HEK293 (cell line): ENCODE results near the gene SLC38A9.

Source experiments
- CTCF ChIA-PET: fragments of 350-600 bp; formaldehyde crosslinking; extraction: SDS; loops from one replicate; lab custom pipeline; 2021; ENCODE audit warnings: antibody characterized with exemption; lab: Yijun Ruan, JAX
- POLR2A ChIA-PET: fragments of 300-600 bp; formaldehyde crosslinking; extraction: SDS; loops from one replicate; lab custom pipeline; 2020; ENCODE audit warnings: antibody characterized with exemption, inconsistent platforms; lab: Yijun Ruan, JAX
- H3K27ac ChIP-seq: fragments of 200-500 bp; sonication (Bioruptor generic); 2 replicates; pipeline ENCODE4 v1.5.1; 2014; ENCODE audit warnings: low read depth, low read length, control low read depth, inconsistent platforms; ENCODE audit errors: extremely low read depth
- H3K36me3 ChIP-seq, 2 experiments: fragments of 200-500 bp in 1 of 2; sonication (Bioruptor generic) in 1 of 2; 1 replicate in 1 of 2; 2 replicates in 1 of 2; pipeline ENCODE4 v1.5.1; 2014 to 2017; ENCODE audit warnings: inconsistent platforms in 2 of 2, low read length in 2 of 2; ENCODE audit not compliant: control insufficient read depth in 2 of 2, insufficient read depth in 1 of 2
- H3K4me1 ChIP-seq: fragments of 200-500 bp; sonication (Bioruptor generic); 2 replicates; pipeline ENCODE4 v1.5.1; 2014; ENCODE audit warnings: mild to moderate bottlenecking, low read length, inconsistent platforms; ENCODE audit not compliant: control insufficient read depth, insufficient read depth
- H3K4me3 ChIP-seq: 2 replicates; pipeline ENCODE4 v1.5.1; 2011; ENCODE audit warnings: low read depth, mild to moderate bottlenecking, control low read depth, low read length, moderate library complexity
- H3K9me3 ChIP-seq: fragments of 200-500 bp; sonication (Bioruptor generic); 2 replicates; pipeline ENCODE4 v1.5.1; 2014; ENCODE audit warnings: low read depth, low read length, inconsistent platforms; ENCODE audit not compliant: control insufficient read depth, insufficient read depth
- AEBP2 ChIP-seq: fragments of 450-650 bp; formaldehyde crosslinking; IDR thresholded peaks from 2 replicates; pipeline ENCODE4 v1.5.1; 2016; ENCODE audit warnings: missing biosample characterization, missing genetic modification characterization, borderline replicate concordance
- CTCF ChIP-seq: fragments of 450-650 bp; formaldehyde crosslinking; IDR thresholded peaks from 2 replicates; pipeline ENCODE4 v1.5.1; 2016; ENCODE audit warnings: missing biosample characterization, missing genetic modification characterization
- GLIS1 ChIP-seq: fragments of 450-650 bp; formaldehyde crosslinking; IDR thresholded peaks from 2 replicates; pipeline ENCODE4 v1.5.1; 2016; ENCODE audit warnings: missing biosample characterization, missing genetic modification characterization
- KLF16 ChIP-seq: fragments of 450-650 bp; formaldehyde crosslinking; IDR thresholded peaks from 2 replicates; pipeline ENCODE4 v1.5.1; 2017; ENCODE audit warnings: missing biosample characterization, missing genetic modification characterization
- SP7 ChIP-seq: fragments of 450-650 bp; formaldehyde crosslinking; IDR thresholded peaks from 2 replicates; pipeline ENCODE4 v1.5.1; 2016; ENCODE audit warnings: missing biosample characterization, missing genetic modification characterization
- TRIM28 ChIP-seq: IDR thresholded peaks from 2 replicates; pipeline ENCODE4 v1.6.1; 2011; ENCODE audit warnings: low read length, control low read depth, borderline replicate concordance
- ZBTB44 ChIP-seq: fragments of 450-650 bp; IDR thresholded peaks from 2 replicates; pipeline ENCODE4 v1.5.1; 2018; ENCODE audit warnings: missing biosample characterization, mild to moderate bottlenecking, missing genetic modification characterization
- ZBTB6 ChIP-seq: fragments of 450-650 bp; formaldehyde crosslinking; IDR thresholded peaks from 2 replicates; pipeline ENCODE4 v1.5.1; 2017; ENCODE audit warnings: missing biosample characterization, missing genetic modification characterization
- ZNF157 ChIP-seq: fragments of 450-650 bp; formaldehyde crosslinking; IDR thresholded peaks from 2 replicates; pipeline ENCODE4 v1.5.1; 2016; ENCODE audit warnings: missing biosample characterization, missing genetic modification characterization
- ZNF184 ChIP-seq: fragments of 450-650 bp; IDR thresholded peaks from 2 replicates; pipeline ENCODE4 v1.5.1; 2018; ENCODE audit warnings: missing biosample characterization, mild to moderate bottlenecking, missing genetic modification characterization
- ZNF311 ChIP-seq: fragments of 450-650 bp; formaldehyde crosslinking; IDR thresholded peaks from 2 replicates; pipeline ENCODE4 v1.5.1; 2017; ENCODE audit warnings: missing biosample characterization, missing genetic modification characterization, borderline replicate concordance
- ZNF335 ChIP-seq: fragments of 450-650 bp; formaldehyde crosslinking; conservative IDR thresholded peaks from 2 replicates; pipeline ENCODE4 v1.5.1; 2016; ENCODE audit warnings: missing biosample characterization, missing genetic modification characterization
- ZNF362 ChIP-seq: fragments of 450-650 bp; formaldehyde crosslinking; IDR thresholded peaks from 2 replicates; pipeline ENCODE4 v1.5.1; 2016; ENCODE audit warnings: missing biosample characterization, missing genetic modification characterization
- ZNF426 ChIP-seq: fragments of 450-650 bp; formaldehyde crosslinking; IDR thresholded peaks from 2 replicates; pipeline ENCODE4 v1.5.1; 2017; ENCODE audit warnings: missing biosample characterization, missing genetic modification characterization, mild to moderate bottlenecking, inconsistent platforms, moderate library complexity
- ZNF48 ChIP-seq: fragments of 450-650 bp; formaldehyde crosslinking; IDR thresholded peaks from 2 replicates; pipeline ENCODE4 v1.5.1; 2016; ENCODE audit warnings: missing biosample characterization, missing genetic modification characterization
- ZNF549 ChIP-seq: fragments of 450-650 bp; IDR thresholded peaks from 2 replicates; pipeline ENCODE4 v1.5.1; 2018; ENCODE audit warnings: missing biosample characterization, missing genetic modification characterization, mild to moderate bottlenecking, inconsistent platforms, moderate library complexity
- ZNF626 ChIP-seq: fragments of 450-650 bp; sonication (Bioruptor Pico); formaldehyde crosslinking; IDR thresholded peaks from 2 replicates; pipeline ENCODE4 v1.5.1; 2018; ENCODE audit warnings: missing biosample characterization, missing genetic modification characterization, inconsistent platforms
- ZNF645 ChIP-seq: fragments of 450-650 bp; formaldehyde crosslinking; IDR thresholded peaks from 2 replicates; pipeline ENCODE4; 2016; ENCODE audit warnings: missing biosample characterization, missing genetic modification characterization
- ZNF830 ChIP-seq: fragments of 450-650 bp; IDR thresholded peaks from 2 replicates; pipeline ENCODE4 v1.5.0; 2018; ENCODE audit warnings: missing biosample characterization, missing genetic modification characterization, low read depth, mild to moderate bottlenecking, moderate library complexity
- ZSCAN16 ChIP-seq: fragments of 450-650 bp; formaldehyde crosslinking; IDR thresholded peaks from 2 replicates; pipeline ENCODE4 v1.5.1; 2016; ENCODE audit warnings: missing biosample characterization, missing genetic modification characterization
- ZXDB ChIP-seq: fragments of 450-650 bp; formaldehyde crosslinking; IDR thresholded peaks from 2 replicates; pipeline ENCODE4 v1.5.1; 2016; ENCODE audit warnings: missing biosample characterization, missing genetic modification characterization

The SLC38A9 gene

GRCh38 chr5:55665065-55665464, 47.1 kb downstream of the SLC38A9 start (continued):
- no peak for TF ChIP-seq GLIS1 (tag by site-specific recombination)
- TF ChIP-seq ZNF830 (tag by site-specific recombination) = no peak
- no peak for TF ChIP-seq CTCF (tag by site-specific recombination)
- no peak for TF ChIP-seq ZNF549
- no peak for TF ChIP-seq ZNF48

- no peak overlapping the region for H3K27ac ChIP-seq
- POLR2A ChIA-PET = no interaction called here
Observed at GRCh38 chr5:55657443-55657842, 54.7 kb downstream of the SLC38A9 start.

More at GRCh38 chr5:55657443-55657842, 54.7 kb downstream of the SLC38A9 start:
- no peaks in the 10 kb centered on the region for H3K9me3 ChIP-seq
- no peak overlapping the region for H3K4me3 ChIP-seq
- CTCF ChIA-PET = no interaction called here
- no peak for TF ChIP-seq ZXDB (tag by site-specific recombination)
- no peak for TF ChIP-seq ZNF645
- no peak for TF ChIP-seq ZNF184 (tag by site-specific recombination)
- no peak for TF ChIP-seq KLF16
- no peak for TF ChIP-seq ZNF157
- TF ChIP-seq ZNF335 (tag by site-specific recombination) = no peak
- no peak for TF ChIP-seq ZNF426 (tag by site-specific recombination)
- TF ChIP-seq ZSCAN16 (tag by site-specific recombination) = no peak
- no peak for TF ChIP-seq ZNF362 (tag by site-specific recombination)
- TF ChIP-seq ZBTB44 (tag by site-specific recombination) = no peak
- no peak for TF ChIP-seq CTCF (tag by site-specific recombination)
- no peak for TF ChIP-seq SP7
- no peak for TF ChIP-seq AEBP2
- no peak for TF ChIP-seq TRIM28
- no peak for TF ChIP-seq ZNF626 (tag by site-specific recombination)
- TF ChIP-seq ZNF311 (tag by site-specific recombination) = no peak
- no peak for TF ChIP-seq ZBTB6 (tag by site-specific recombination)
- peaks cover 1 to 10% of the 10 kb centered on the region in 2 experiments for H3K36me3 ChIP-seq
- H3K4me1 ChIP-seq = no peaks in the 10 kb centered on the region
